T-helper 2 cell treated with Interferon-gamma antibody and Interleukin-4, amounts not matched to agents 100 ng/mL and 5 ng/mL, for 36 hours (primary cell): ENCODE data around the gene SLC16A6. TPM values are rescaled to one million over a fixed set of nuclear protein-coding genes. Genes with fewer than 3 reads are reported as not detected.
"Not testable (repeated sequence)": the region's sequence is repeated elsewhere in the genome, so short reads cannot be mapped to it uniquely, and the experiment has no call there.

Experiments used
- intact Hi-C: fragments of 100-400 bp; cut with micrococcal nuclease; formaldehyde crosslinking; loops from one replicate; pipeline ENCODE4 v1.15.1; 2023
- total RNA-seq: library from RNA; stranded (reverse); gene quantifications from 2 replicates; pipeline ENCODE4 v1.2.3, GENCODE V29; 2022

Gene SLC16A6
- total RNA-seq, 1 donor from 2014 or later: 5.7 TPM

DNA sequence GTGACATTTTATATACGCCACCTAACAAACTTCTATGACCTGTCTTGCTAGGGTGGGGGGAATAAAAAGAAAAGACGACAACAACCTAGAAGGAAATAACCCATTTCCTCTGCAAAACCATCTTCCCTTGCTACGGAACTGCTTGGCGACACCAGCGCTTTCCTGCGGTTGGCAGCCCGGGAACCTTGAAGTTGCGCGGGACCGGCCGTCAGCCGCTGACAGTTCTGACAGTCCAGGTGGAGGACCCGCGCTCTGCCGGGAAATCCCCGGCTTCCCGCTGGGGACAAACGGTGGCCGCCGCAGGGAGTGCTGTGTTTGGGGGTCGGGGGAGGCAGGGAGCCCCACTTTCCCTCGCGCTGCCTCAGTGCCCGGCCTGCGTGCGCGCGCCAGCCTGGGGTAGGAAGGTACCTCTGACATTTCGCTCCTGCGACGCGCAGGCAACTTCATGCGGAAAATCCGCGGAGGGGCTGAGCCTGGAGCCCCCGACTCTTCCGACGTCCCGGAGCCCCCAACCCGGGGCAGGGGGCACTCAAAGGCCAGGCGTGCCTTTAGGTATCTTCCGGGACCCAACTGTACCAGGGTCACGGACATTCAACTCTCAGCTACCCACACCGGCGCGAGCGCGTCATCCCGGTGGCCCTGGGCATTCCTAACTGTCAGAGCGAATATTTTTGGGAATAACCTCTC, 516 bp downstream of the SLC16A6 start:
- intact Hi-C loops: loop anchor here (2.0 to 5.0 kb wide), 5 partner anchors 28 to 1036 kb away; partner anchors contain the start of genes ABCA5 and AMZ2

DNA sequence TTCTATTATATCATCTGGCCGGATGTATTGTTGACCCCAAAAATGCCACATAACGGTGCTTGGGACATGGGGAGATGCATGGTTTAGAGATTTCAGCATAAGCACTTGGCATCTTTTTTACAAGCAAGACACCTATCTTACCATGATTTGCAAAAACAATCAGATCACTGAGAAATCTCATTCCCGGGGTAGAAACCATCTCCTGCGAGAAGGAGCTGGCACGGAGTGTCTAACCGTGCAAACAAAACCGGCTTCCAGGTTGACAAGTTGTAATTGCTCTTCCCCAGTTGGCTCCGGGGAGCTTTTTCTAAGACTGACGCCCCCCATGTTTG, 1.0 kb downstream of the SLC16A6 start:
- intact Hi-C loops: loop anchor here (2.0 to 5.0 kb wide), 5 partner anchors 27 to 1037 kb away; partner anchors contain the start of genes ABCA5 and AMZ2

DNA sequence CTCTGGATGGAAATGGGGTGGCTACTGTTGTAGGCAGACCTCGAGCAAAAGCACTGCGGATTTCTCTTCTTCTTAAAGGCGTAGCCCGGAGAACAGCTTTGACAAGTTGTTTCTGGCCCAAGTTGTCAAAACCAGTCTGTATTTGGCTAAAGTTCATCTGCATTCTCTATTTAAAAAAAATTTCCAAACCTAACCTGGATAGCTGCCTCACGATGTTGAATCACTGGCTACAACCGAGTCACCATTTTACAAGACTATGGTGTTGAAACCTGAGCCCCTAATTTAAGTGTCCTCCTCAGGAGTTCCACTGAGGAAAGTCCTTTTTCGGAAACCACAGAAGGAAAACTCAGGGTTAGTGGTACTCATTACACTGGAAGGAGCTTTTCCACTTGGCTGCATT, 1.5 kb downstream of the SLC16A6 start:
- intact Hi-C loops: no loop called here

- intact Hi-C loops: no loop called here
Measured at GRCh38 chr17:68288804-68289203, 2.1 kb downstream of the SLC16A6 start.

DNA sequence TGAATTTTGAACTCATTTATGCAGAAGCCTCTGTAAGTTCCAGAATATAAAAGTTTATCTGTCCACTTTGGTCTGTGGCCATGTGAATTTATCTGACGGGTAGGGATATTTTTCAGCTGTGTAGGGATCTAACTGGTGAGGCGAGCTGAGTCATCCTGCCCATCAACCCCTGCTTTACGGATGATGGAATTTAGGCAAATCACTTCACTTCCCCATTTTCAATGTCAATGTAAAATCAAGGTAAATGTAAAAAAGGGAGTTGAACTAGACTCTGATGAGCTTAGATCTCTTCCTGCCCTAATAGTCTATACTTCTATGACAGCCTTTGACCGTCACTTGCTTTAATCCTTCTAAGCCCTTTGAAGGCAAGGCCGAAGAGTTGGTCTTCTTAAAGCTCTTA, 2.6 kb downstream of the SLC16A6 start:
- intact Hi-C loops: no loop called here

- intact Hi-C loops: not testable (repeated sequence)
Measured at GRCh38 chr17:68281965-68282364, 9.0 kb downstream of the SLC16A6 start.

DNA sequence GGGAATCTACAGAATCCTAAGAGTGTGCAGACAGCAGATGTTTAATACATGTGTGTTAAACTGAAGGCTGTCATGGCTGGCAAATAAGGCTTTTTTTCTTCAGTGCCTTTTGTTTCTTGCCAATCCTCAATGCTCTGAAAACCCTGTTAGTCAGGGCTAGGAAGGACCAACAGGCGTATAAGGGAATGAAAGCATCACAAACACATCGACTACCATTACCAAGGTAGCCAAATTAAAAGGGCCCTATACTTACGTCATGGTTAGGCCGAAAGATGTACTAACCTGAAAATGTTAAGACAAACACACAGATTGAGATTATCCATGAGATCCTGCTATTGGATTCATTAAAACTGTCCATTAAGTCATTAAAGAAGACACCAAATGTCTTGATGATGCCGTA, 13.1 kb downstream of the SLC16A6 start:
- intact Hi-C loops: no loop called here

DNA sequence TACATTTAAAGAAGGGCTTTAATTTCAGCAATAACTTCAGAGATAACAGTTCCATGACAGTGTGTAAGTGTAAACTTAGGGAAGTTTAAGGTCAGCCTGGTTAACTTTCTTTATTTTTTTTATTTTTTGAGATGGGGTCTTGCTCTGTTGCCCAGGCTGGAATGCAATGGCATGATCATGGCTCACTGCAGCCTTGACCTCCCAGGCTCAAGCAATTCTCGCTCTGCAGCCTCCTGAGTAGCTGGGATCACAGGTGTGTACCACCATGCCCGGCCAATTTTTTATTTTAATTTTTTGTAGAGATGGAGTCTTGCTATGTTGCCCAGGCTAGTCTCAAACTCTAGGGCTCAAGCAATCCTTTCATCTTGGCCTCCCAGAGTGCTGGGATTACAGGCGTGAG, 14.6 kb downstream of the SLC16A6 start:
- intact Hi-C loops: not testable (repeated sequence)

DNA sequence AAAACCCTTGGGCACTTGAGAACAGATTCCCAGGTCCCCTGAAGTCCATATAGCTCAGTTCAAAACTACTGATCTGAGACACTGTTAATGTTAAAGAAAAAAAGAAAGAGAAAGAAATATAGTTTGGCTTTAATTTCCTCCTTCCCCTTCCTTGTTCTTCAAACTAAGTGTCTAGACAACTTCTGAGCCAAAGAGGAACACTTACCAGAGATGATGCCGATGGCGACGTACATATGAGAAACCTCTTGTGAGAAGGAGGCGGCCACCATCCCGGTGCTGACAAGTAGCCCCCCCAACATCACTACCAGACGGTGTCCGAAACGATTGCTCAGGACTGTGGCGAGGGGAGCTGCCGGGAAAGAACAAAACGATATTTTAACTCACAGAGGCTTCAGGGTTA, 17.2 kb downstream of the SLC16A6 start:
- intact Hi-C loops: no loop called here

GRCh38 chr17:68265833-68266232, 25.1 kb downstream of the SLC16A6 start:
- intact Hi-C loops: not testable (repeated sequence)

GRCh38 chr17:68263101-68263681, 27.7 kb downstream of the SLC16A6 start:
- intact Hi-C loops: loop anchor here (1.0 to 2.0 kb wide), 5 partner anchors 28 to 200 kb away; partner anchors contain the start of genes ARSG and SLC16A6

GRCh38 chr17:68262467-68262866, 28.5 kb downstream of the SLC16A6 start:
- intact Hi-C loops: loop anchor here (2.0 kb wide), 1 partner anchor 28 kb away; the partner anchor contains the start of genes ARSG and SLC16A6

GRCh38 chr17:68260051-68260762, 30.7 kb downstream of the SLC16A6 start:
- intact Hi-C loops: no loop called here

DNA sequence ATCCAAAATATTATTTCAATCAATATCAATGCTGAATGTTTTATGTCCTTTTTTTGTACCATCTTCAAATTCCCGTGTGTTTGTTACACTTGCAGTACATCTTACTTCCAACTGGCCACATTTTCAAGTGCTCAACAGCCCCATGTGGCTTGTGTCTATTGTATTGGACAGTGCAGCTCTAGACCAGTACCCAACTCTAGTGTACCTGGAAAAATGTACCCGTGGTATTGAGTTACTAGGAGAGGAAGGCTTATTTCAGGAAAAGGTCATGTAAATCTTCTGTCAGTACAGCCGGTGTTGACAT, 31.3 kb downstream of the SLC16A6 start:
- intact Hi-C loops: not testable (repeated sequence)

GRCh38 chr17:68258890-68259647, 31.9 kb downstream of the SLC16A6 start:
- intact Hi-C loops: not testable (repeated sequence)

GRCh38 chr17:68257934-68258333, 33.0 kb downstream of the SLC16A6 start:
- intact Hi-C loops: no loop called here

DNA sequence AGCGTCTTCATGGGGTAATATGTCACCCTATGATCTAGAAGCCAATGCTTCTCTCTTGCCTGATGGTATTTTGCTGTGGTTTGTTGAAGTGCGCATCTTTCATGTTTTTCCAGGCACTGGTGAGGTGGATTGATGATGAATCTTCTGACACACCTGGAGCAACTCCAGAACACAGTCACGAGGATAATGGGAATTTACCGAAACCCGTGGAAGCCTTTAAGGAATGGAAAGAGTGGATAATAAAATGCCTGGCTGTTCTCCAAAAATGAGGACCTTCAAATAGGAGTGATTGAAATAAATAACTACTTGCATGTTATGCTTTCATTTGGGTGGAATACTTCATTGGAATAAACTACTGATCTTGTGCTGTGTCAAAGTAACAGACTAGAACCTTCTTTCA, 34.2 kb downstream of the SLC16A6 start:
- intact Hi-C loops: not testable (repeated sequence)

- intact Hi-C loops: no loop called here
Measured at GRCh38 chr17:68255731-68256538, 35.0 kb downstream of the SLC16A6 start.

GRCh38 chr17:68255151-68255550, 35.8 kb downstream of the SLC16A6 start:
- intact Hi-C loops: no loop called here

GRCh38 chr17:68253426-68253825, 37.5 kb downstream of the SLC16A6 start:
- intact Hi-C loops: not testable (repeated sequence)

DNA sequence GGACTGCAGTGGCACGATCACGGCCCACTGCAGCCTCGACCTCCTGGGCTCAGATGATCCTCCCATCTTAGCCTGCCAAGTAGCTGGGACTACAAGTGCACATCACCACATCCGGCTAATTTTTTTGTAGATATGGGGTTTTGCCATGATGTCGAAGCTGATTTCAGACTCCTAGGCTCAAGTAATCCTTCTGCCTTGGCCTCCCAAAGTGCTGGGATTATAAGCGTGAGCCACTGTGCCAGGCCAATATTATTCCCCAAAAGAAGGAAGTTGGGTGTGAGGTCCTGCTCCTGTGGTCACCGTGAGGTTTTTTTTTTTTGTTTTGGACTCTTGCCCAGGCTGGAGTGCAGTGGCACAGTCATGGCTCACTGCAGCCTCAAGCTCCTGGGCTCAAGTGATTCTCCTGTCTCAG, 41.6 kb downstream of the SLC16A6 start:
- intact Hi-C loops: loop anchor here (2.0 to 5.0 kb wide), 3 partner anchors 41 to 263 kb away; partner anchors contain the start of genes ARSG, PRKAR1A and SLC16A6
